ENCODE measurements around the gene ZNF133.
"Not testable (repeated sequence)": the region's sequence is repeated elsewhere in the genome, so short reads cannot be mapped to it uniquely, and the experiment has no call there.

The ZNF133 gene

GRCh38 chr20:18287546-18287914 lies 797 bp upstream of the ZNF133 start:
- no peak for DNase-seq

- no peak for DNase-seq
Measured at GRCh38 chr20:18288749-18289267, 481 bp downstream of the ZNF133 start.

GRCh38 chr20:18289306-18289705 lies 979 bp downstream of the ZNF133 start:
- DNase-seq = no peak

GRCh38 chr20:18299364-18299763 lies 11.0 kb downstream of the ZNF133 start:
- no peak for DNase-seq

GRCh38 chr20:18304618-18305017 lies 16.3 kb downstream of the ZNF133 start:
- no peak for DNase-seq

GRCh38 chr20:18307301-18307700 lies 19.0 kb downstream of the ZNF133 start:
- DNase-seq = no peak

- no peak for DNase-seq
Measured at GRCh38 chr20:18310051-18310450, 21.7 kb downstream of the ZNF133 start.

GRCh38 chr20:18310592-18310991 lies 22.3 kb downstream of the ZNF133 start:
- no peak for DNase-seq

GRCh38 chr20:18312723-18313122 lies 24.4 kb downstream of the ZNF133 start:
- no peak for DNase-seq

- no peak for DNase-seq
Measured at GRCh38 chr20:18313411-18313810, 25.1 kb downstream of the ZNF133 start.

- DNase-seq = no peak
Measured at GRCh38 chr20:18314786-18315406, 26.6 kb downstream of the ZNF133 start.

GRCh38 chr20:18316166-18316565 lies 27.8 kb downstream of the ZNF133 start:
- no peak for DNase-seq

- no peak for DNase-seq
Measured at GRCh38 chr20:18321316-18321715, 33.0 kb downstream of the ZNF133 start.

- DNase-seq = no peak
Measured at GRCh38 chr20:18321976-18322950, 33.9 kb downstream of the ZNF133 start.

GRCh38 chr20:18323705-18324104 lies 35.4 kb downstream of the ZNF133 start:
- no peak for DNase-seq

GRCh38 chr20:18324596-18325089 lies 36.3 kb downstream of the ZNF133 start:
- no peak for DNase-seq

- DNase-seq = no peak
Measured at GRCh38 chr20:18326990-18327389, 38.7 kb downstream of the ZNF133 start.

GRCh38 chr20:18331694-18332093 lies 43.4 kb downstream of the ZNF133 start:
- no peak for DNase-seq

GRCh38 chr20:18349749-18350148 lies 61.4 kb downstream of the ZNF133 start:
- not testable (repeated sequence) for DNase-seq

GRCh38 chr20:18359854-18360253 lies 71.5 kb downstream of the ZNF133 start:
- DNase-seq = no peak

- DNase-seq = no peak
Measured at GRCh38 chr20:18360635-18361034, 72.3 kb downstream of the ZNF133 start.

GRCh38 chr20:18361678-18362077 lies 73.4 kb downstream of the ZNF133 start:
- no peak for DNase-seq

- DNase-seq = no peak
Measured at GRCh38 chr20:18362916-18363315, 74.6 kb downstream of the ZNF133 start.

- DNase-seq = no peak
Measured at GRCh38 chr20:18363708-18364107, 75.4 kb downstream of the ZNF133 start.

All from SIG-M5 (cell line).